SK-N-MC (cell line): ENCODE results near the gene PRCD.

Experiments used
- EZH2 ChIP-seq: fragments of 200-600 bp; sonication (generic); IDR thresholded peaks from one replicate; pipeline ENCODE4 v1.6.1; 2017; ENCODE audit warnings: antibody characterized with exemption
- FOXP2 ChIP-seq: optimal IDR thresholded peaks from 2 replicates; pipeline ENCODE3; 2011; ENCODE audit warnings: mild to moderate bottlenecking, moderate library complexity; ENCODE audit not compliant: insufficient read depth; ENCODE audit errors: extremely low read length, control extremely low read depth
- POLR2AphosphoS5 ChIP-seq: IDR thresholded peaks from 2 replicates; pipeline ENCODE4 v1.6.1; 2012; ENCODE audit warnings: mild to moderate bottlenecking, low read depth, low read length, borderline replicate concordance

DNA sequence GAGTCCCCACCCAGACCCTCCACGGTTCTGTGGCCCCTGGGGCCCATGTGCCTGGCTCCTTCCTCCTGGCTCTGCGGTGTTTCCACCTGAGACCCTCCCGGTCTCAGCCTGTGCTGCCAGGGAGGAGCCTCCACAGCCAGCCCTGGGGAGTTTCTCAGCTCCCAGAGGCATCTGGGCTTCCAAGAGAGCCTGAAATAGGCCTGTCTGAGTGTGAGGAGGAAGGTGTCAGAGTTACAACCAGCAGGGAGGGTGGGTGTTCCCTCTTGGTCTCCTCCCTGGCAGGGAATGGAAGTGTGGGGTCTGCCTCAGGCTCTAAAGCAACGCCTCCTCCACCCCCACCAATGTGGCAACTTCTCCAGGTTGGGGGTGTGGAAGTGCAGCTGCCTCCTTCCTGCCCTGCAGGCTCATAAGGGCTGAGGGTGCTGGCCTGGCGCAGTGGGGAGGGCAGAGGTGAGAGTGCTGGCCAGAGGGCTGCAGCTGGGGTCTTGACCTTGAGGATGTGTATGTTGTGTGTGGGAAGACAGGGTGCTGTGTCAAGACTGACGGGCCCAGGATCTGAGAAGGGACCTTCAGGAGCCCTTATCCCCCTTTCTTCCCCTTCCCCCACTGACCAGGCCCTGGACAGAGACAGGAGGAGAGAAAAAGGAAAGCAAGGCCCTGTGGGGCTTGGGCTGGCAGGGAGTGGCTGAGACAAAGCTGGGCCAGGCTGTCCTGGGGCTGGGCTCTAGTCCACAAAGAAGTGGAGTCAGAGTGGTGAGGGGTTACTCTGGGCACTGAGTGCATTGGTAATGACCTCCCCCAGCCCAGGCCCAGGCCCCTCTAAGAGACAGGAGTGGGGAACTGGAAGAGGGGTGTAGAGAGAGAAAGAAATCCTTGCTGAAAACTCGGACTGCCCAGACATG, 4.8 kb upstream of the PRCD start:
- TF ChIP-seq POLR2AphosphoS5, result no peak
- no peak for TF ChIP-seq EZH2
- TF ChIP-seq FOXP2, result no peak
